Measurements from ENCODE around the gene DENND6B.

DENND6B gene

GRCh38 chr22:50302041-50302541 is 24.7 kb downstream of the DENND6B start:
- POLR2A ChIA-PET (ENCODE audit: low non-redundant PET): interaction anchor here (0.5 kb wide), 1 partner anchor 22 kb away, joined by 10 read pairs; no protein-coding TSS in a partner anchor
- no peak for DNase-seq (ENCODE audit: low spot score)
- peak overlapping the region; percentile 100 for H3K27ac ChIP-seq
- TF ChIP-seq CTCF (conservative IDR thresholded peaks at IDR 0.05; ENCODE audit: low read depth): no peak
- CTCF ChIA-PET: interaction anchor here (0.6 to 2.0 kb wide), 4 partner anchors 9 to 39 kb away, joined by 3 to 6 read pairs (median 5); no protein-coding TSS in a partner anchor

GRCh38 chr22:50301581-50301991 is 25.2 kb downstream of the DENND6B start:
- TF ChIP-seq CTCF (conservative IDR thresholded peaks at IDR 0.05; ENCODE audit: low read depth): no peak
- ChIA-PET POLR2A (ENCODE audit: low non-redundant PET) (no interaction called here), CTCF (interaction anchor here (0.6 to 2.0 kb wide), 3 partner anchors 26 to 40 kb away, joined by 3 to 6 read pairs (median 5); no protein-coding TSS in a partner anchor)
- DNase-seq (ENCODE audit: low spot score): no peak
- H3K27ac ChIP-seq: peak overlapping the region; percentile 100

GRCh38 chr22:50300620-50301257 is 26.1 kb downstream of the DENND6B start:
- no peak for DNase-seq (ENCODE audit: low spot score)
- ChIA-PET POLR2A (ENCODE audit: low non-redundant PET) (no interaction called here), CTCF (no interaction called here)
- TF ChIP-seq CTCF (conservative IDR thresholded peaks at IDR 0.05; ENCODE audit: low read depth): no peak
- peak overlapping the region; percentile 100 for H3K27ac ChIP-seq

- H3K27ac ChIP-seq: peak overlapping the region; percentile 100
- CTCF ChIA-PET: interaction anchor here (0.5 kb wide), 1 partner anchor 72 kb away, joined by 3 read pairs; no protein-coding TSS in a partner anchor
- no peak for DNase-seq (ENCODE audit: low spot score)
- POLR2A ChIA-PET (ENCODE audit: low non-redundant PET): no interaction called here
- TF ChIP-seq CTCF (conservative IDR thresholded peaks at IDR 0.05; ENCODE audit: low read depth): no peak
These were observed 26.8 kb downstream of the DENND6B start for GRCh38 chr22:50299785-50300619.

- ChIA-PET POLR2A (ENCODE audit: low non-redundant PET) (no interaction called here), CTCF (interaction anchor here (0.5 kb wide), 1 partner anchor 72 kb away, joined by 3 read pairs; no protein-coding TSS in a partner anchor)
- no peak for DNase-seq (ENCODE audit: low spot score)
- TF ChIP-seq CTCF (conservative IDR thresholded peaks at IDR 0.05; ENCODE audit: low read depth): no peak
- peak overlapping the region; percentile 100 for H3K27ac ChIP-seq
These were observed 27.7 kb downstream of the DENND6B start for GRCh38 chr22:50298937-50299784.

GRCh38 chr22:50298266-50298637 is 28.6 kb downstream of the DENND6B start:
- peak overlapping the region; percentile 100 for H3K27ac ChIP-seq
- CTCF ChIA-PET: no interaction called here
- POLR2A ChIA-PET (ENCODE audit: low non-redundant PET): interaction anchor here (0.6 kb wide), 1 partner anchor 16 kb away, joined by 3 read pairs; no protein-coding TSS in a partner anchor
- no peak for TF ChIP-seq CTCF (conservative IDR thresholded peaks at IDR 0.05; ENCODE audit: low read depth)
- DNase-seq (ENCODE audit: low spot score): no peak

Data from RWPE1 (cell line).